Pons (tissue), 1 donor: Measurements from ENCODE around the gene SLC26A9.

Experiments
- DNase-seq: peaks from one replicate; pipeline ENCODE4 v3.0.0-alpha.2; 2016; ENCODE audit warnings: low spot score

Gene SLC26A9

DNA sequence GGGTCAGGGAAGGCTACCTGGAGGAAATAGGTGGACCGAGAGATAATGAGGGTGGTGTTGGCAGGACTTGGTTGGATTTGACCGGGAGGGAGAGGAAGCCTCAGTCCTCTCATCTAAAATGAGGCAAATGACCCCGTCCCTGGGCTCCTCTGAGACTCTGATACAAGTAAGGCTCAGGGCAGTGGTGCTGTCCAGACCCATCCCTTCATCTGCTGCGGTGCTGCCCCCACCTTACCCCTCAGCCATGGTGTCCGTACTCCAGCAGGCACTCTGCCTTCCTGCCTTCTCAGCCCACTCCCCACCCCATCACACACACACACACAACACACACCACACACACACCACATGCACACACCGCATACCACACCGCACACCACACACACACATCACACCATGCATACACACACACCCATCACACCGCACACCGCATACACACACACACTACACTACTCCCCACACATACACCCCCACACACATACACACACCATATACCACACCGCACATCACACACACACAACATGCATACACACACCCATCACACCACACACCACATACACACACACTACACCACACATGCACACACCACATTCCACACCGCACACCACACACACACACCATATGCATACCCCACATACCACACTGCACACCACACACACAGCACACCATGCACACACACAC is 29.4 kb upstream of the SLC26A9 start:
- DNase-seq = no peak

- DNase-seq = no peak
Measured at GRCh38 chr1:205972081-205972480, 28.8 kb upstream of the SLC26A9 start.

DNA sequence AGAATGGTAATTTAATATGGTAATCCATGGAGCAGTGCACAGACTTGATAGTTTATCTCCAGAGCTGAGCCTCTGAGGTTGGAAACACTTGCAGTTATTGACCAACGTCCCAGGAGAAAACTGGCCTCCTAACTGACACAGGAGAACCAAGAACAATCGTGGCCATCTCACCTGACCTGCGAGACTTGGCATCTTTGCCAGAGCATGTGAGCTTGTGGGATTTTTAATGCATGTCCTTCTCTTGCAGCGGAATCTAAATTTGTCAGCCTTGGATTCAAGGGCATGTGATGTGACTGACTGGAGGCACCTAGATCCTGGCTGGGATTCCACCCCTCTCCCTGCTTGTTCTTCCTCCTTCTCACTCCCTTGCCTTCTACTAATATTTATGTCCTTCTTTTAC is 27.8 kb upstream of the SLC26A9 start:
- DNase-seq = no peak

DNA sequence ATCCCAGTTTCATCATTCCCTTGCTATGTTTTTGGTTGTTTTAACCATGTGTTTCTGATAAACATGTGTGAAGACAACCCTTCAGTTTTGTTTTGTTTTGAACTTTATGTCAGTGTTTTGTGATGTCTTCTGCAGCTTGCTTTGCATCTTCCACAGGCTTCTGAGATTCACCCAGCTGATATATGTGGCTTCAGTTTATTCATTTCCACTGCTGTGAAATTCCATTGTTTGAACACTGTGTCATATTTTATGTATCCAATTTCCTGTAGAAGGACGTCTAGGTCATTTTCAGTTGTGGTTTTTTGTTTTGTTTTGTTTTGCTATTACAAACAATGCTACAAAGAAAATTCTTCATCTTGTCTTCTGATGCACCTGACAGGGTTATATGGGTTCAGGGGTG is 27.2 kb upstream of the SLC26A9 start:
- no peak for DNase-seq

DNA sequence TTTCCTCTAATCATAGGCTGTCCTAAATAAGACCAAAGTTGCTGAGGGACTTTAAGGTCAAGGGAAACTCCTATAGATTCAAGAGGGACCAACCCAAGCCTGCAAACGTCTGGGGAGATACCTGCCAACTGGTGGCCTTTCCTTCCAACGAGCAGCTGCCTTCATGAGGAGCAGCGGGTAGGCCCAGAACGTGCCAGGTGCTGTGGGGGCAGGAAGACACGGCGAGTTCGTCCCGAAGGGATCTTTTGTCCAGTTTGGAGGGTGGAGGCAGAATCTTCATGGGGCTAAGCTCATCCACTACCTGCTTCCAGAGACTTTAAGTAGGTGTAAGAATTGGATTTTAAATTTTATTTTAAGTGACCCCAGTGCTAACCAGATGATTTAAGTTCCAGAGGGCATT is 26.0 kb upstream of the SLC26A9 start:
- DNase-seq = no peak

- DNase-seq = no peak
Measured at GRCh38 chr1:205967554-205968335, 24.5 kb upstream of the SLC26A9 start.

DNA sequence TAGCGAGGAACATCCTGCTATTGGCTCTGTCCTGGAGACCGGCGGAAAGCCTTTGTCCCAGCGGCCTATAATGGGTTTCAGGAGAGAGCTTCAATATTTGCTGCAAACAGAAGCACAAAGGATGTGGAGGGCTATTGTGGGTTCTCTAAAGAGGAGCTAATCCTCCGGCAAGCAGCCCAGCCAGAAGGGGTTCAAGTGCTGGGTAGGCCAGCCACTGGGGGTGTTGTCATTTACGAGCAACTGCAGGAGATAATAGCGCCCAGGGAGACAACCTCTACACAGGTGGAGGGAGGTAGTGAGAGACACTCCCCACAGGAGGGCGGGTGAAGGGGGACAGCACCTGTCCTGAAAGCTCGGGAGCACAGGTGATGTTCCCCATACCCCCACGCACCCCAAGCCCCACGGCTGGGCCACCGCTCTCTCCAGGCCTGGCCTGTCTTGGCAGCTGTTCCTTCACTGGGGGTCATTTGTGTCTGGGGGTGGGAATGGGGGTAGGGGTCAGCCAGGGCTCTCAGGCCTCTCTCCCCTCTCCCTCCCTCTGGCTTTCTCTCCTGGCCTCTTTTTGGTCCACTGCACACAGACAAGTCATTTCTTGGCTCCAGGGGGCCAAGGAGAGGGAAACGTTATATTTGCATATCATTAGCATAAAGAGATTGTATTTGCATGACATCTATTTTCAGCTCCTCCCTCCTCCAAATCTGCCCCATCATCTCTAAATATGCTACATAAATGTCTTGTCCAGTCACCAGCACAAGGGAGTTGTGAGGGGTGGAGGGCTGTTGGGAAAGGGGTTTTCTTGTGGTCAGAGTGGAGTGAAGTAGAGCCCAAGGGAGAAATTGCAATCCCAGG is 22.0 kb upstream of the SLC26A9 start:
- DNase-seq = no peak

DNA sequence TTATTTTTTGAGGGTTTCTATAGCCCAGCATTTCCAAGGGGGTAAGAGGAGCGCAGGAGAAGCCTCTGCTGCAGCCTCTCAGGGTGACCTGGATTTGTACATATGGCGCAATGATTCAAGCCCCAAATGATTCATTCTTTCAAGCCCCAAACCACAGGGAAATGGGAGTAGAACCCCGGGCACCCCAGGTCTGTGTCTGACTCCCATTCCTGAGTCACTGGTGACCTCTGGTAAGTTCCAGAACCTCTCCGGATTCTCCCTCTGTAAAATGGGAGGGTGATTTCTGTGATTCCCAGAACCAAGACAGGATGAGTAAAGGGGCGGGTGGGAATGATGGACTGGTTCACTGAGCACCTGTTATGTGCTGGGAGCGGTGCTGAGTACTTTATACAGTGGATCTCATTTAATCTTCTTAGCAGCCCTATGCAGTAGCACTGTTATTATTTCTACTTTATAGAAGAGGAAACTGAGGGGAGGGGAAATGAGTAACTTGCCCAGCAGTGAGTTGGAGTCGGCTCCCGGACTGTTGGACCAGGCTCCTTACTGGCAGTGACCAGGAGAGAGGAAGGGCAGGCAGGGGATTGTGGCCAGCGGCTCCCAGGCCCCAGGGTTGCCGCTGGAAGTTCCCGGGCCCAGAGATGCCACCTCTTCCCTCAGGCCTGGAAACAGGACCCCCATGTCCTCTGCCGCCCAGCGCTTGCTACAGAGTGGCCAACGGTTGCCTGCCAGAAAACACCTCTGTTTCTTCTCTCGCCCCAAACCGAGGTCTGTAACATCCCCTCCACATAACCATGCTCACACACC is 20.3 kb upstream of the SLC26A9 start:
- no peak for DNase-seq

DNA sequence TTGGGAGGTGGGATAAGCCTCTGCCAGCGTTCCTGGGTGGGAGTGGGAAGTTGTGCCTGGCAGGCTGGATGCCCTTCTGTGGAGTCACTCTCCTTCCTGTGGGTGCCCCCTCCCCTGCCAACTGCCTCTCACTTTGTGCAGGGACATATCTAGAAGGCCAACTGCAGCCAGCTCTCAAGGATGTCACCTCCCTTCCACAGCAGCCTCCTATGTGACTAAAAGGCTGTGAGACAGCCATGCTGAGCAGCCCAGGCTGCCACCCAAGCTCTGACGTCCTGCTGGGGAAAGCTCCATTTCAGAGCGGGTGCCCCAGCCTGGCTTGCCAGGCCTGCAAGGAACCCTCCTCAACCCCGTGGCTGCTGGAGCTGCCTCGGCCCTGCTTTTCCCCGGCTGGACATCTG is 19.6 kb upstream of the SLC26A9 start:
- DNase-seq = no peak

DNA sequence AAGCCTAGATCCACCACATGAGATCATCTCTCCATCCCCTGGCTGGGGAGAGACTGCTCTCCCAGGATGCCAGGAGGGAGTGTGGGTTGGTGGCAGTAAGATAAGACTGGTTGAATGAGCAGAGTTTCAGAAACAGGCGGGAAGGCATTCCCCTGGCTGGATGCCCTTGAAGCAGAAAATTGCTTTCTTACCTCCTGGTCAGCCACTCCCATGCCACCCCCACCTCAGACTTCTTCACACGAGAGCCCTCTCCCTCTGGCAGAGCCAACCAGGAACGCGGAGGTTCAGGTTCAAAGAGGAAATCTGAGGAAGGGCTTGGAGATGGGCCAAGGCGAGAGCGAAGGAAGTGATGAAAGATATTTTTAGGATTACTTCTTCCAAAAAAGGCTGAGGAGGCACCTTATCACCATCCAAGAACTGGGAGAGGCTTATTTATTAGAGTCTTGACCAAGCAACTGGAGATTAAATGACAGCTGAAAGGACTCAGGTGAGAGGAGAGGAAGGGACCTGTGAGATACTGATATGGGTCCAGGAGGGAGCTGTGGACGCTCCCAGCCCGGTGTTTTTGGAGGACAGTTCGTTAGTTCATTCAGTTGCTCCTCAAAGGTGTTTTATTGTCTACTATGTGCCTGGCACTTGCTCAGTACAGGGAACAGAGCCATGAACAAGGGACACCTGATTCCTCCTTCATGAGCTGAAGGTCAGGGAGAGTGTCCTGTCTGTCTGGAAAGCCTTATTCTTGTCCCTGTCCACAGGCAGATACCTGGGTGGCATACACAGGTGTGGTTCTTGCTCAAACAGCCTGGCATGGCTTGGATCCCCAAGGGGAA is 18.9 kb upstream of the SLC26A9 start:
- no peak for DNase-seq

DNA sequence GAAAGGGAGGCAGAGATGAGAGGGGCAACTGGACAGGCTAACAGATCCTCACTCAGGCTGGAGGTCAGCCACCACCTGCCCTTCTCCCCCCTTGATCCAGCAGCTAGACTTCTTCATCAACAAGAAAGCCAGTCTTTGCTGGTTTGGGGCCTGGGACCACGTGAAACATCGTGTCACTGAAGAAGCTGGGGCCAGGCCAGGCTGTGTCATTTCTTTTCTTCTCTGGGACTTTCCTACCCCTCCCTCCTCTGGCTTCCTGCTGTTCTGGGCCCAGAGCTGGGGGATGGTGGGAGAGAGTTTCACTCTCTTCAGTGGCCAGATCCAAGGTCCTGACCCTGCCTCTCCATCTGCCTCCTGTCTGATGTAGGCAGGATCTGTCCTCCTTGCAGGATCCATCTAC is 18.1 kb upstream of the SLC26A9 start:
- DNase-seq = peak; percentile 38

- no peak for DNase-seq
Measured at GRCh38 chr1:205959789-205960188, 16.5 kb upstream of the SLC26A9 start.

- no peak for DNase-seq
Measured at GRCh38 chr1:205955499-205955898, 12.2 kb upstream of the SLC26A9 start.

DNA sequence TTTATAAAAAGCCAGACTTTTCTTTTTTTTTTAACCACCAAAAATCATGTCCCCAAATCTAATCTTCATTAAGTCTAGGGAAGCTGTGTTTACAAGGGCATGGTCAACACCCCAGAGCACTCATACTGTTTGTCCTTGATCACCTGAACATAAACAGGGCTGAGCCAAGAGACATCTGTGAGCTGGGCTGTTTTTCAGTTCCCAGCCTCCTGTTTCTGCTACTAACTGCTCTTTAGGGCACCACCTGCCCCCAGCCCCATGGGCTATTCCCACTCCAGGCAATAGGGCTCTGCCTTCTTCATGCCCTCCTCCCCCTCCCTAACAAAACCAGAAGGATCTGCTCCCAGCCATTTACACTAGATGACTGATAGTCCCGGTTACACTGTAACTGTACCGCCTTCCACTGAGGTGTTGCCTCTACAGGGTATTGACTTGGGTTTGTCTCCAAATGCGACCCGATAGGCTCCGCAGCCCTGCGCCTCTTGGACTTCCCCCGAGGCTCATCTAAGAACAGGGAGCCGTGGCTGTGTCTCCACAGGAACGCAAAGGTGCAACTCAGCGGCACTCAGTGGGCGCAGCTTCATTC is 11.7 kb upstream of the SLC26A9 start:
- DNase-seq = no peak

DNA sequence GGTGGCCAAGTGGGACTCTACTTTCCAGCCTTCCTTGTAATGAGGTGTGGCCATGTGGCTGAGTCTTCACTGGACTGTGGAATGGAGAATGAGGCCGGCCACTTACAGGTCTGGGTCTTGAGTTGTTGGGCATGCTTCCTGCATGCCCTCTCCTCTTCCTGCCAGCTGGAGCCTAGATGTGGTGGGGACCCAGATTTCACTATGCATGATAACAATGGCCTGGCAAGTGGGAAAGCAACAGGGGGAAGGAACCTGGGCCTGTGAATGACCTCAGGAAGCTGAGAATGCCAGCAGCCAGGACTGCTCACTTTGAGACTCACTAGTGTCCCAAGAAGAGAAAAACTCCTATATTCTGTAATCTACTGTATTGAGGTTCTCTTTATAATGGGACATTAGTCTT is 8.5 kb upstream of the SLC26A9 start:
- no peak for DNase-seq

DNA sequence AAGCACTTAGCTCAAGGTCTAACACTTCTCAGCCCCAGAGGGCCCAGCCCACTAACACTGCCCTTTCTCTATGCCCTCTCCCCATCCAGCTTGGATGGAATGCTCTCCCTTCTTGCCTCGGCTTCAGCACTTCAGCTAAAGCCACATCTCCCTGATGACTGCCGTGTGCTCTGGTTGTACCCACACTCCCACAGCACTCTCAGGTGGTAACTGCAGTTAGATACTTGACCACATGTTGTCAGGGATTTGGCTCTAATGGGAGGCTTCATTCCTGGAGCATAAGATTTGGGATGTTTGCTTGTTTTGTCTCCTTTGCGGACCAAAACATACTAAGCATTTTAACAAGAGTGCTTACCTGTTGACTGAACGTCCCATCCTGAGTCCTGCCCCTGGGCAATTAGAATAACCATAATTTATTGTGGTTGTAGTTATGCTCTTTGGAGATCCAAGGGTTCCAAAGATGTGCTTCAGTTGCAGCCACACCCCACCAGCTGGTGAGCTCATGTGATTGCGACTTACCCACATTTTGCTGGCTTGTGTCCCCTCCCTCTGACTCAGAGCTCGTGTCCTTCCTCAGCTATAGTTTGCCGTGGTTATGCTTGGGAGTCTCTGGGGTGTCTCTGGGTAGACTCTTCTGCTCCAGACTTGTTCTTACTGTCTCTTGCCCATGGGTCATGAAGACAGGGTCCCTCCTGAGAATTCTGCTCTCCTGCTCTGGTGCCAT is 7.7 kb upstream of the SLC26A9 start:
- DNase-seq = no peak

DNA sequence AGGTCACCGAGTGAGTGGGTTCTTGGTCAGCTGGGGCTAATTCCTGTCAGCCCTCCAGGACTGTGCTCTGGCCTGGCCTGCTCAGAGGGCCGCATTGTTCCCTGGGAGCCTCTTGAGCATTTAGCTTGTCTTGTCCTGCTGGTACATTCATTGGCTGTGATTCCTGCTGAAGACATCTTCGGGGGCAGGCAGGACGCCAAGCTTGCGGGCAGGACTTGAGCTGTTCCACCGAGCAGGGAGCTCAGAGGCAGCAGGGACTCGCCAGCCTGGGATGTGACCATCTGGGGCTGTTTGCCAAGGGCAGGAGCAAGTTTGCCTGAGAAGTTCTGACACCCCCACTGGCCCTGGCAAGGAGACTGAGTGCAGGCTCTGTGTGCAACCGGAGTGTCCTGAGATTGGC is 7.0 kb upstream of the SLC26A9 start:
- peak; percentile 74 for DNase-seq

GRCh38 chr1:205949753-205950152 is 6.5 kb upstream of the SLC26A9 start:
- DNase-seq = no peak

DNA sequence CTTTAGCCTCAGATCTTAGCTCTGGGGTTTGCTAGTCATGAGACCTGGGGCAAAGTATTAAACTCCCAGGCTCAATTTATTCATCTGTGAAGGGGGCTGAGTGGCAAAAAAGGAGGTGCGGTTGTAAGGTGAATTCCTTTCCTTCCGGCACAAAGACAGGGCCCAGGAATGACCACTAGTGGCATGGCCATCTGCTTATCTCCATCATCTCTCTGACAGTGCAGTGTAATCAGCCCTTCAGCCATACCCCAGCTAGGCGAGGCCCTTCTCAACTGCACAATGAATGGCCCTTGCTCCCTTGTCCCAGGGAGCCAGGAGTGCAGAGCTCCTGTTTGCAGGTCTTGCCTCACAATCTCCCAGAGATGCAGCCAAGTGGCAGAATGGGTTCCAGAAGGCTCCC is 5.6 kb upstream of the SLC26A9 start:
- DNase-seq = no peak

- DNase-seq = no peak
Measured at GRCh38 chr1:205948039-205948438, 4.8 kb upstream of the SLC26A9 start.
